HG03457 (cell line): ENCODE data around the gene SPAG9.

ENCODE experiments used
- ATAC-seq: cut with Tn5 transposase; IDR thresholded peaks from one replicate; pipeline ENCODE4 v1.9.1; 2021; ENCODE audit warnings: moderate number of reproducible peaks; ENCODE audit not compliant: unreplicated experiment

Gene SPAG9

DNA sequence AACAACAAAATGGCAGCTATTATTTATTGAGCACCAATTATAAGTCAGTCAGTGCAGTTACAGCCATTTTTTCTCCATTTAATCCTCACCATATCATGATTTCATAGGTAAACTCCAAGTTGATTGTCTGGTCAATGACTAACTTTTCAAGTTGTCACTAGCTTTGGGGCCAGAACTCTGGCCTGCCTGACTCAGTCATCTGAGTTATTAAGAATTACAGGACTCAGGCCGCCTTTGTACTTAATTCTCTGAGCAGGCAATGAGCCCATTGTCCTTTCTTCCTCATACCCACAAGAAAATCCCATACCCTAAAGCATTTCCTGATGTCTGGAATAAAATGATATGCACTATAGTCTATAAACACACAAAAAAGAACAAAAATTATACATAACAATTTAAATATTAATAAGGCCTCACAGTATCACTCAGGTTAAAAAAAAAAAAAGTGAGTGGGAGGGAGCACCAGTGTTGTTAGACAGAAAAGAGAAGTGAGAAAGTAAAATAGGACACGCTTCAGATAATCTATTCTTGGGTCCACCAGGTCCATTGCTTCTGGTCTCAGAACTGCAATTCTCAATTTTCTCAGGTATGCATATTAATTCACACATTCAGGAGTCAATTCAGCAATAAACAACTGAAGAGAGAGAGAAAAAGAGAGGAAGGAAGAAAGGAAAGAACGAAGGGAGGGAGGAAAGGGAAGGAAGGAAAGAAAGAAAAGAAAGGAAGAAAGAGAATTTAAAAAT, 70.2 kb downstream of the SPAG9 start:
- peak; percentile 83 for ATAC-seq

DNA sequence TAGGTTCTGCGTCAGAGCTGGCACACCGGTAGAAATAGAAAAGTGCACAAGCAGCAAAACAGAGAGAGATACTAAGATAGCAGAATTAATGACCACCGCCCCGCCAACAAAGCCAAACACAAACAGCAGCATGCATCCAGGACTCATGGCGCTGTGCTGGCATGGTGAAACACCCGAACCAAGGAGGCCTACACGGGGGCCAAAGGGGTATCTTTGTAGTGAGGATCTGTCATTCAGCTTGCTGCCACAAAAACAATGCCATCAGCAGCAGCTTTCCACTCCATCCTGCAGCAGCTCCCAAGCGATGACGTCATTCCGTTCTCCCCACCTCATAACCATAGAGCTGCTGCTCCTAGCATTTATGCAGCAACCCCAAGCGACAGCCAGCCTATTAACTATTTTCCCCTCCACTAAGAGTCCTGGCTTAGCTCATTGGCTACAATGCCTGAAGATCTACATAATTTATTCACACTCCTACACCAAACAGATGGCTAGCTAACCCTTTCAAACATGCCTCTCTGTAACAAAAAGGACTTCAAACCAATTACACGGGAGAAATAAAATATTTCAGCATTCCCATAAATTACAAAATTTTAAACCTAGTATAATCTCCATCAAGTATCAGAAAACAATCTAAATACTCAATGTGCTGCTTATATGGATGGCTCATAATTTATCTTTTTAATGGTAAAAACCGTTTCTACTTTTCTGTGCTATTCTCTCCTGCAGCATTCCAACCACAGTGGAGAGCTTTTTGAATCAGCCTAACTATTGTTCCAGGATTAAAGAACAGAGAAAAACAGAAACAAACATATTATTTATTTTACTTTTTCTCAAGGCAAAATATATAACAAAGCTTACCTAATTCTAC, 73.9 kb downstream of the SPAG9 start:
- no peak for ATAC-seq

DNA sequence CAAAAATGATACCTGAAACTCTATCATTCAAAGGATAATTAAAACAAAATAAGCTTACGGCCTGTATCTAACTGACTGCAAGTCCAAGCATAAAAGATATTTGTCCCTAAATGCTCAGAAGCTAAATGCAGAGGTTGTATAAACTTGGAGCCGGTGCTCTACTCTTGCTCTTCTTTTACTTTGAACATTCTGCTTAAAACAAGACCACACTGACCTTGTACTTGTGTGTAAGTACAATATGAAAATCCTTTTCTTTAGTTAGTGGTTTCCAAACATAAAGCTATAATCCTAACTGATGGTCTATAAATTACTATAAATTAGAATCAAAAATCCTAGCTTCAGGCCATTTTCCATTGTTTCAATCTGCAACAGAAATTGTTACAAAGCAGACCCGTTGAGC, 74.6 kb downstream of the SPAG9 start:
- ATAC-seq, result no peak

DNA sequence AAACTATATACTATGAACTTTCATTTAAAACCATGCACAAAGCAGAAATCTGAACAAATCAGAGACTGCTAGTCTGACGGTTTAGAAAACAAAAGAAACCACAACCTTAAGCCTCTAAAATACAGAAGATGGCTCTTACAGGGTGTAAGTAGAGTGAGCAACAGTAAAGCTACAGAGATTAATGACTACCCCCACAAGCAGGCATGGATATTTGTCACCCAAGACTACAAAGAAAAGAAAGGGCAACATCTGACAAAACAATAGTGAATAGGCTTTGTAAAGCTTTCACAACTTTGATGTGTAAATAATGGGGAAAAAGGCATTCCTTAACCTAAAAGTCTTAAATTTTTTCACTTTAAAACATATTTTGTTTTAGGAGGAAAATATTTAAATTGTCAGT, 75.0 kb downstream of the SPAG9 start:
- no peak for ATAC-seq

DNA sequence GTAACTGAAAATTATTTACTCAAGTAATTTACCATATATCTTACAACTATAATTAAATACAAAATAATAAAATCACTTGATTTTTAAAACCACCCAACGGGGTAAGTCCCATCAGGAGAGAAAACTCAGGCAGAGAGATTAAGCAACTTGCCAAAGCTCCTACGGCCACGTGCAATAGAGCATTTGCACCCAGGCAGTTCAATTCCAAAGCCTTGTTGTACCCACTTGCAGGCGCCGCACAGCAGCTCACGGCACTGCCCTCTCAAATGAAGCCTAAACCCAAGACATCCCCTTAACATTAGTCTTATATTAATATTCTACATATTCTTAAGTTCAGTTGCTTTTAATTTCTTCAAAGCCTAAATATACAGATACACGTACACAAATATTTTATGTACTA, 75.7 kb downstream of the SPAG9 start:
- no peak for ATAC-seq

DNA sequence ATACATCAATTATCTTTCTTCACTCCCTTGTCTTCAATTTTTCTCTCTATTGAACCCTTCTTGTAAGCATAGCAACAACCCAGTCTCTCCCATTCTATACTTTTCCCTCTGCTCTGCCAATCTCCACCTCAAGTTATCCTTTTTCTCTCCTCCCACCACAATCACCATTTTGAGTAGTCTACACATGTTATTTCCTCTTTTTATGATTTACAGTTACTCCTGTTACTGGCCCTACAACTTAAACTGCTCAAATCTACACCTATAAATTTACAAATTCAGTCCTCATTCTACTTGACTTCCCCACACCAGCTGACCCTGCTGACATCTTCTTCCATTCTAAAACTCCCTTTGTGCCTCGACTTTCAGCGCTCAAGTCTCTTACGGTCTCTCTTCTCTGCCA, 84.6 kb downstream of the SPAG9 start:
- no peak for ATAC-seq

DNA sequence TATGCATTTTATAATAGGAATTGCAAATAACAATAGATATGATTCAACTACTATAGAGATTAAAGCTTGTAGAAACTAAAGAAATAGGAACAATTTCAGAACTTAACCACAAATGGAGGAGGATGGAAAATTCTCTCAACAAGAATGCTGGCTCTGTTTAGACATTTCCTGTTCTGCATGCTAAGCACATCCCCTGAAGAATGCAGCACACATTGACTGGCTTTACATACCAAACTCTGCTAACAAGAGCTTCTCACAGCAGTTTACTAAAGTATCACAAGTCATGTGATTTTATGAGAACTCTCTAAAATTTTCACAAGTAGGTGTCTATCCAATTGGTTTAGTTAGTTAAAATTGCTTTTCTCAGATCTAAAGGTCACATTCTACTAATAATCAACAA, 85.2 kb downstream of the SPAG9 start:
- ATAC-seq, result no peak

DNA sequence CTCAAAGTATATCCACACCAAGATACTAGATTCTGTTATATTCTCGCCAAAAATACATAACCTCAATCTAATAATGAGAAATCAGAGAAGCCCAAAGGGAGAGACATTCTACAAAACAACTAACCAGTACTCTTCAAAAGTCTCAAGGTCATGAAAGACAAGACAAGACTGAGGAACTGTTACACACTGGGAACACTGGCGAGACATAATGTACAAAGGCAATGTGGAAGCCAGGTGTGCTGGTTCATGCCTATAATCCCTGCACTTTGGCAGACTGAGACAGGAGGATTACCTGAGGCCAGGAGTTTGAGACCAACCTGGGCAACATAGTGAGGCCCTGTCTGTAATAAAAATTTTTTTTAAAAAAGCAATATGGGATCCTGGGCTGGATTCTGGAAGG, 85.9 kb downstream of the SPAG9 start:
- ATAC-seq, result no peak

DNA sequence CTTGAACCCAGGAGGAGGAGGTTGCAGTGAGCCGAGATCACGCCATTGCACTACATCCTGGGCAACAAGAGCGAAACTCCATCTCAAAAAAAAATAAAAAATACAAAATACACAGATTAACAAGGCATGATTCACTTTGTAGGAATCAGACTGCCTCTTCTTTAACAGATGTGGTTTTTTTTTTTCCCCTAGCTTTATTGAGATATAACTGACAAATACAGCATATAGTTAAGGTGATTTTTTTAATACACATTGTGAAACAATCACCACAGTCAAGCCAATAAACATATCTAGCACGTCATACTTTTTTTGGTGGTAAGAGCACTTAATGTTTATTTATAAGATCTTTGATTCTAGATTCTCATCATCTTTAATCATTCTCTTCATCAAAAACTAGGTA, 87.8 kb downstream of the SPAG9 start:
- ATAC-seq, result no peak

DNA sequence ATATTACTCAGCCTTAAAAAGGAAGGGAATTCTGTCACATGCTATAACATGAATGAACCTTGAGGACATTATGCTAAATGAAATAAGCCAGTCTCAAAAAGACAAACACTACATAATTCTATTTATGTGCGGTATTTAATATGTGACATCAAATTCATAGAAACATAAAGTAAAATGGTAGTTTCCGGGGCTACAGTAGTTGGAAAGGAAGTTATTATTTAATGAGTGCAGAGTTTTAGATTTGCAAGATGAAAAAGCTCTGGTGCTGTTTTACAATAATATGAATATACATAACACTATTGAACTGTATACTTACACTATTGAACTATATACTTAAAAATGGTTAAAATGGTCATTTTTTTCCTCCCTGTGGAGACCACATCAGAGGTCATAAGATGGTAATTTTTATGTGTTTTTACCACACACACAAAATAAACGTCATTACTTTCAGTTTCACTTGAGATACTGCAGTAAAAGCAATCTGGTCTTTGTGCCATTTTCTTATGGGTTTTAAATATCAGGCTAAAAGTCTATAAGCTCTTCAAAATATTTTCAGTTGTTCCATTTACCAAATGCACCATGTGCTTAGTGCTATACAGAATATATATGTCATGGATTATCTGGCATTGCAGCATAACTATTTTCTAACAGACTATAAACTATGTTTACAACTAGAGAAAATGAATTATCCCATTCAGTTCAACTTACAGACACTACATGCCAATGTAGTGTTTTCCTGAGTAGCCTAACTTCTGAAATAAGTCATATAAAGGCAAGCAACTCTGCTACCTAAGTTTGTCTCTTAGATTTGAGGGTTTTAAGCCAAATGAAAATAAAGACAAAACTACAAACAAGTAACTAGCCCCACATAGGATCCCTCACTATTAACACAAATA, 90.9 kb downstream of the SPAG9 start:
- no peak for ATAC-seq

DNA sequence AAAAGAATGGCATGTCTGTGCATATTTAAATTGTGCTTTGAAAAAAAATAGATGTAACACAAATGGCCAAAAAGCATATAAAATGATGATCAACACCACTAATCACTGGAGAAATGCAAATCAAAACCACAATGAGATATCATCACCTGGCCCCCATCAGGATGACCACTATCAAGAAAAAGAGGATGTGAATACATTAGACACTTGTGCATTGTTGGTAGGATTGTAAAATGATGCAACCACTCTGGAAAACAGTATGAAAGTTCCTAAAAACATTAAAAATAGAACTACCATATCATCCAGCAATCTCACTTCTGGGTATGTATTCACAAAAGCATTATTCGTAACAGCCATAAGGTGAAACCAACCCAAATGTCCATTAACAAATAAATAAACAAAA, 91.5 kb downstream of the SPAG9 start:
- ATAC-seq, result no peak

DNA sequence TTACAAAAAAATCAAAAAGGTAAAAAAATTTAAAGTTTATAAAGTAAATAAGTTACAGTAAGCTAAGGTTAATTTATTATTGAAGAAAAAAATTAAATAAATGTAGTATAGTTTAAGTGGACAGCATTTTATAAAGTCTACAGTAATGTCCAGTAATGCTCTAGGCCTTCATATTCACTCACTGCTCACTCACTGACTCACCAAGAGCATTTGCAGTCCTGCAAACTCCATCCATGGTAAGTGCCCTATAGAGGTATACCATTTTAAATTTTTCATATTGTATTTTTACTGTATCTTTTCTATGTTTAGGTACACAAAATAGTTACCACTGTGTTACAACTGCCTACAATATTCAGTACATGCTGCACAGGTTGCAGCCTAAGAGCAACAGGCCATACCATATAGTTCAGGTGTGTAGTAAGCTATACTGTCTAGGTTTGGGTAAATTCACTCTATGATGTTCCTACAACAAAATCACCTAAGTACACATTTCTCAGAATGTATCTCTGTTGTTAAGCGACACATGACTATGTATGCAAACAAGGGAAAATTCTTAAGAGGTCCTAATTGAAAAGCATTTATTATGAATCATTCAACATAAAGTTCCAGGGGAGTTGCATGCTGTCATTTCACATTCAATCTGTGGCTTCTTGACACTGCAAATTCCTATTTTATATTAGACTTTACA, 92.3 kb downstream of the SPAG9 start:
- ATAC-seq, result no peak

DNA sequence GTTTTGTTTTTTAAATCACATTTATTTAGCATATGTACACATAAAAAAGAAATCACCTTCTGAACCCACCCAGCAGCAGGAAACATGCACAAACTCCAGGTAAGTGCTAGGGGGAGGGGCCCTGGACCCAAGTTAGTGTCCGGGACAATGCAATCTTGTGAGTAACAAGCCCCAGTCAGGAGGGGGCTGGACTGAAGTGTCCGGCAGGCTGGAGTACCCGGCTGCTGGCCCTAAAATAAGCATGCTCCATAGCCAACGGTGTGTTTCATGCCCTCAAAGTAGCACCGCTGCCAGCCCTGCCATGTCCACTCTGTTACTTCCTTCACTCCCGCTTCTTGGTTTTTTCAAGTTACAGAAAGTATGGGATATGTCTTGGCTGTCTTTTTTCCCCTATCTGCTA, 102.1 kb downstream of the SPAG9 start:
- ATAC-seq, result no peak

DNA sequence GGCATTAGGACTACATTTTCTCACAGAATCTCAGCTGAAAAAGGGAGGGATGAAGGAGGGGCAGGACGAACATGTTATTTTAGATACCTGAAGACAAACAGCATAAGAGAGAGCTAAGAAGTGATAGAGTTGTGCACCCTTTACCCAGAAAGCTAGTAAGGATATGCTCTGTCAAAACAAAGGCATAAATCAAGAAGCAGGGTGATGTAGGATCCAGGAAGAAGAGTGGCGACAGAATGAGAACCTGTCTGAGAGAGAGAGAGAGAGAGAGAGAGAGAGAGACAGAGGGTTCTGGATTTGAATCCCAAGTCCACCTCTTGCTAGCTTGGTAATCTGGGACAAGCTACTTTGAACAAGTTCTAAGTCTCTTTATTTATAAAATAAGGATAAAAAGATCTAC, 103.4 kb downstream of the SPAG9 start:
- ATAC-seq, result no peak

DNA sequence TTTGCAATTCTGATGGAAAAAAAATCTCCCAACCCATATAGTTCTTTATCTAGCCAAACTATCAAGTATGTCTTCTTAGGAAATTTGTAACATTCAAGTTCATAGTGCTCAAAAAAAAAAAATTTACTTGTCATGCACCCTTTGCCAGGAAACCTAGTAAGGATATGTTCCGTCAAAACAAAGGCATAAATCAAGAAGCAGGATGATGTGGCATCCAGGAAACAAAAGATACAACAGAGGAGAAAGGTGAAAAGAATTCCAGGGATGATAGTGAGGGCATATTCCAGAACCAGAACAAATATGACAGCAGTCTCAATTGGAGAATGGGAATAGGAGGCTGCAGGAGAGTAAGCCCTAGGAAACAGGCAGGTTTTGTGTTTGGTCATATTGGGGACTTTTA, 104.6 kb downstream of the SPAG9 start:
- no peak for ATAC-seq

DNA sequence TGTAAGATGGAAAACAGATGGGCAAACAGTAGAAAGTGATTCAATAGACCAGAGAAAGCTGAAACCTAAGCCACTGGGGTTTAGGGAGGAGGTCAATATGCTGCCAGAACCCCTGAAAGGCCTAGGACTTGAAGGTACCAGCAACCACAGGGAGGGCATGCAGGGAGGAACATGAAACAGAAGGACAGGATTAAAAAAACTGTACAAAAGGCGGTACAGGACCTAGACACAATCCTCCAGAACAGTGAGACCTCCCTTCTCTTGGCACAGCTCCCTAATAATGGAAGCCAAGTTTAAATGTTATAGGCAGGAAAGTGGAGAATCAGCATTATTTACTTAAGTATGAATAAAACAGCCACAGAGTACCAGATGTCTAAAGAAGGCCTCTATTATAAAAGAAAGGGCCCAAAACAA, 105.5 kb downstream of the SPAG9 start:
- ATAC-seq, result no peak

DNA sequence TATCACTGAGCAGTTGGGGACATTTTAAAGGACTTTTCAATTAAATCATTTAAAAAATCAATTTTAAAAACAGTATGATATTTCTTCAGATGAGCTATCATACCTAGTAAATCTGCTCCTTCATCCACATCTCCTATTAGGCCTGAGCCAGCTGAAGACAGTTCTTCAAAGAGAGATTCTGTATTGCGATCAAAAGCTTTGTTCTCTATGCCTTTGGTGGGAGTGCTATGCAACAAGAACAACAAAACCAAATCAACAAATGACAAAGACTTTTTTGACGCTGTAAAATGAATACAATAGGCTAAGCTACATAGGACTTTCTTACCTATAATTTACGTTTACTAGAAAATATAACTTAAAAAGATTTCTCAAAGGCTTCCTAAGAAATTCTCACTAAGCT, 106.5 kb downstream of the SPAG9 start:
- no peak for ATAC-seq

DNA sequence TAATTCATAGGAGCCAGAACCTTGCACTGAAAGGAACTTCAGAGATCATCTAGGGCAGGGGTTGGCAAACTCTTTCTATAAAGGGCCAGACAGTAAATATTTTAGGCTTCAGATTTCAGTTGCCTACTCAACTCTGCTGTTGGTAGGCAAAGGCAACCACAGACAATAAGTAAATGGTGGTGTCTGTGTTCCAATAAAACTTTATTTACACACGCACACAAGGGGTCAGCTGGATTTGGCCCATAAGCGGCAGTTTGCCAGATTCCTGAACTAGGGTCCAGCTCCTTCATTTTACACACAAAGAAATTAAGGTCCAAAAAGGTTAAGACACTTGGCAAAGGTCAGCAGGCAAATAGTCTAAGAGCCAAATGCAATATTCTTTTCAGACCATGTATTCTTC, 107.3 kb downstream of the SPAG9 start:
- no peak for ATAC-seq

DNA sequence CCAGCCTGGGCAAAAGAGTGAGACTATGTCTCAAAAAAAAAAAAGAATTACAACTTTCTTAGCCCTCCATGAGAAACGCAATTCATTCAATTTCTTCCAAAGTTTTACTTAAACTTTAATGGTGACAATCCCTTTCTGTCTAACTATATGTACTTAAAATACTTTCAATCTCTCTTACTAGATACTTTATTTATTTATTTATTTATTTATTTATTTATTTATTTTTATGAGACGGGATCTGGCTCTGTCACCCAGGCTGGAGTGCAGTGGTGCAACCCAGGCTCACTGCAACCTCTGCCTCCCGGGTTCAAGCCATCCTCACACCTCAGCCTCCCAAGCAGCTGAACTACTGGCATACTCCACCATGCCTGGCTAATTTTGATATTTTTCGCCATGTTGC, 108.1 kb downstream of the SPAG9 start:
- no peak for ATAC-seq

DNA sequence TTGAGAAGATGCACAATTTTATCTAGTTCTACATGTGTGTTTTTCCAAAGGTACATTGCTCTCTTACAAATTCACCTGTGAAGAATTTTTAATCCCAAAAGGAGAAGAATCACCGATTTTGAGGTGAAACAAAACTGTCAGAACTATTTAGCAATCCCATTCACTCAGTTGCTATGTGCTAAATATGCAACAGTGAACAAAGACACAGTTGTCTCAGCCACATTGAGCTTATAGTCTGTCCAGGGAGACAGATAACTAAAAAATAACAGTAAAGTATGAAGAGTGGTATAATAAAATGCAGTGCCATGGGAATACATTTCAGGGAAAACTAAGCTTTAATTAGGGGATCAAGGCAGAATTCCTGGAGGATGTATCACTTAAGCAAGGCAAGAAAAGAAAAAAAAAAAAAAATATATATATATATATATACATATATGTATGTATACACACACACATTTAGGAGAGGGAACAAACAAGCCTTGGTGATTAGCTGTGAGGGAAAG, 110.4 kb downstream of the SPAG9 start:
- no peak for ATAC-seq

DNA sequence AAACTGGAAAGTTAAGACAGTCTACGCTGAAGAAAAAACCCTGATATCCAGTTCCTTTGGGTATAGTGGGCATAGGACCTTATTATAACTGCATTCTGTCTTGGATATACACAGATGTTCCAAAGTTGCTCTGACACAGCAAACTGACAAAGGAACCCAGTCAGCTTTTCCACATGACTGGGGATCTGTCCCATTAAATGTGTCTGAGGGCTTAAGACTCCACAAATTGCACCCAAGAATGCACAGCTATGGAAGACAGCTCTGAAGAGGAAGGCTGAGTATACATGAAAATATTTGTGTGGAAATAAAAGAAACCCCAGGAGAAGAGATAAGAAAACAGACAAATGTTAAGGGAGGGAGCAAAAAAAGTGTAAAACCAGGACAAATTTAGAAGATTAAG, 114.1 kb downstream of the SPAG9 start:
- no peak for ATAC-seq
